ENCODE measurements around the gene BET1. TPM values are rescaled to one million over a fixed set of nuclear protein-coding genes. Genes with fewer than 3 reads are reported as not detected.

BET1 gene
- total RNA-seq, 1 experiment from 2014 or later: 17.2 TPM

- CTCF ChIA-PET: no interaction called here
- no peaks in the 10 kb centered on the region for H3K79me2 ChIP-seq (ENCODE audit: insufficient read depth, low read length)
- no peak for DNase-seq (ENCODE audit: low read depth, low spot score)
- H3K4me3 ChIP-seq (replicated peaks in 1 of 2; ENCODE audit: low read depth in 1 of 2, low read length in 2 of 2): no peak overlapping the region
- intact Hi-C loops (cut with micrococcal nuclease): no loop called here
- no peaks in the 10 kb centered on the region for H3K4me1 ChIP-seq (ENCODE audit: control insufficient read depth in 1 of 2, insufficient read depth in 2 of 2, low read length in 2 of 2)
- no peak overlapping the region for H2AFZ ChIP-seq (ENCODE audit: low read depth, low read length, poor library complexity, severe bottlenecking)
- H3K9me3 ChIP-seq (ENCODE audit: control insufficient read depth in 1 of 2, insufficient read depth in 1 of 2, low read depth in 1 of 2, low read length in 2 of 2): no peaks in the 10 kb centered on the region
- H3K36me3 ChIP-seq (ENCODE audit: control insufficient read depth in 1 of 2, insufficient read depth in 2 of 2, low read length in 2 of 2): no peaks in the 10 kb centered on the region
- TF ChIP-seq CTCF (IDR thresholded peaks at IDR 0.05 in 2 of 3, conservative IDR thresholded peaks at IDR 0.05 in 1 of 3; ENCODE audit: borderline replicate concordance in 1 of 3, insufficient read depth in 1 of 3, low read depth in 2 of 3, low read length in 2 of 3) (no peak), CEBPB (IDR thresholded peaks at IDR 0.05; ENCODE audit: low read depth) (no peak), JUND (IDR thresholded peaks at IDR 0.05) (no peak), CBX3 (IDR thresholded peaks at IDR 0.05; ENCODE audit: low read depth) (no peak), POLR2A (IDR thresholded peaks at IDR 0.05; ENCODE audit: borderline replicate concordance, extremely low read depth, insufficient read depth, insufficient read length) (no peak), POLR2AphosphoS5 (IDR thresholded peaks at IDR 0.05; ENCODE audit: low read depth, low read length) (no peak), YY1 (IDR thresholded peaks at IDR 0.05; ENCODE audit: extremely low read depth, insufficient replicate concordance, low read depth, low read length) (no peak), SRF (IDR thresholded peaks at IDR 0.05; ENCODE audit: low read depth) (no peak), SIN3A (IDR thresholded peaks at IDR 0.05; ENCODE audit: low read depth) (no peak), EZH2phosphoT487 (IDR thresholded peaks at IDR 0.05; ENCODE audit: borderline replicate concordance) (no peak), REST (IDR thresholded peaks at IDR 0.05; ENCODE audit: low read depth) (no peak), EGR1 (IDR thresholded peaks at IDR 0.05; ENCODE audit: low read depth) (no peak), ELF1 (IDR thresholded peaks at IDR 0.05; ENCODE audit: borderline replicate concordance, low read depth) (no peak), ZFX (IDR thresholded peaks at IDR 0.05) (no peak), FOSL1 (IDR thresholded peaks at IDR 0.05; ENCODE audit: low read depth) (no peak), EZH2 (IDR thresholded peaks at IDR 0.05) (no peak), TCF7L2 (IDR thresholded peaks at IDR 0.05; ENCODE audit: borderline replicate concordance, extremely low read depth, insufficient read depth, insufficient read length) (no peak)
- TF ChIP-seq, protein P1, sequence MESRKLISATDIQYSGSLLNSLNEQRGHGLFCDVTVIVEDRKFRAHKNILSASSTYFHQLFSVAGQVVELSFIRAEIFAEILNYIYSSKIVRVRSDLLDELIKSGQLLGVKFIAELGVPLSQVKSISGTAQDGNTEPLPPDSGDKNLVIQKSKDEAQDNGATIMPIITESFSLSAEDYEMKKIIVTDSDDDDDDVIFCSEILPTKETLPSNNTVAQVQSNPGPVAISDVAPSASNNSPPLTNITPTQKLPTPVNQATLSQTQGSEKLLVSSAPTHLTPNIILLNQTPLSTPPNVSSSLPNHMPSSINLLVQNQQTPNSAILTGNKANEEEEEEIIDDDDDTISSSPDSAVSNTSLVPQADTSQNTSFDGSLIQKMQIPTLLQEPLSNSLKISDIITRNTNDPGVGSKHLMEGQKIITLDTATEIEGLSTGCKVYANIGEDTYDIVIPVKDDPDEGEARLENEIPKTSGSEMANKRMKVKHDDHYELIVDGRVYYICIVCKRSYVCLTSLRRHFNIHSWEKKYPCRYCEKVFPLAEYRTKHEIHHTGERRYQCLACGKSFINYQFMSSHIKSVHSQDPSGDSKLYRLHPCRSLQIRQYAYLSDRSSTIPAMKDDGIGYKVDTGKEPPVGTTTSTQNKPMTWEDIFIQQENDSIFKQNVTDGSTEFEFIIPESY (IDR thresholded peaks at IDR 0.05; ENCODE audit: extremely low read depth, insufficient replicate concordance, low read length): no peak
- TF ChIP-seq, protein P2, sequence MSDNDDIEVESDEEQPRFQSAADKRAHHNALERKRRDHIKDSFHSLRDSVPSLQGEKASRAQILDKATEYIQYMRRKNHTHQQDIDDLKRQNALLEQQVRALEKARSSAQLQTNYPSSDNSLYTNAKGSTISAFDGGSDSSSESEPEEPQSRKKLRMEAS (IDR thresholded peaks at IDR 0.05): no peak
- TF ChIP-seq, protein P3, sequence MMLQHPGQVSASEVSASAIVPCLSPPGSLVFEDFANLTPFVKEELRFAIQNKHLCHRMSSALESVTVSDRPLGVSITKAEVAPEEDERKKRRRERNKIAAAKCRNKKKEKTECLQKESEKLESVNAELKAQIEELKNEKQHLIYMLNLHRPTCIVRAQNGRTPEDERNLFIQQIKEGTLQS (IDR thresholded peaks at IDR 0.05): no peak
- RAD21 ChIA-PET (ENCODE audit: low non-redundant PET in 1 of 2, low total read pairs in 2 of 2, uncharacterized antibody in 2 of 2, unreplicated experiment in 2 of 2): no interaction called here
- no peaks in the 10 kb centered on the region for H3K27me3 ChIP-seq (ENCODE audit: insufficient read depth, low read length)
- H3K4me2 ChIP-seq (ENCODE audit: low read length): no peak overlapping the region
- ATAC-seq: no peak
- no peak overlapping the region for H3K9ac ChIP-seq (ENCODE audit: low read length)
- no TSS peak for BruUV-seq (replicated peaks)
- H4K20me1 ChIP-seq (ENCODE audit: insufficient read depth): no peaks in the 10 kb centered on the region
- POLR2A ChIA-PET: no interaction called here
- no peaks in the 10 kb centered on the region for H3K9me2 ChIP-seq (ENCODE audit: insufficient read depth)
- no peak overlapping the region for H3K27ac ChIP-seq (ENCODE audit: low read depth, low read length)
Measured at GRCh38 chr7:93945756-93946535, 58.2 kb downstream of the BET1 start.

Data from HCT116 (cell line).